GM21526 (cell line): Measurements from ENCODE around the gene E2F6.
A peak's percentile ranks its signal among the peaks of the same experiment; 100 is the strongest.

ENCODE experiments used
- ATAC-seq: cut with Tn5 transposase; IDR thresholded peaks from one replicate; pipeline ENCODE4 v1.9.1; 2021; ENCODE audit warnings: moderate library complexity; ENCODE audit not compliant: unreplicated experiment, low FRiP score

E2F6 gene

GRCh38 chr2:11465485-11466306 is at the start of gene E2F6:
Gene E2F6, minus strand, starts transcription at chr2:11466161. Its CDS starts 282 bp downstream, at chr2:11465879.
- ATAC-seq: peak; percentile 60

GRCh38 chr2:11515490-11515981 is 49.6 kb upstream of the E2F6 start:
- ATAC-seq: no peak

GRCh38 chr2:11514904-11515303 is 48.9 kb upstream of the E2F6 start:
- ATAC-seq: no peak

GRCh38 chr2:11514081-11514730 is 48.2 kb upstream of the E2F6 start:
- no peak for ATAC-seq

GRCh38 chr2:11513319-11513718 is 47.4 kb upstream of the E2F6 start:
- ATAC-seq: no peak

GRCh38 chr2:11512431-11512830 is 46.5 kb upstream of the E2F6 start:
- ATAC-seq: no peak

GRCh38 chr2:11509657-11510360 is 43.8 kb upstream of the E2F6 start:
- ATAC-seq: no peak

DNA sequence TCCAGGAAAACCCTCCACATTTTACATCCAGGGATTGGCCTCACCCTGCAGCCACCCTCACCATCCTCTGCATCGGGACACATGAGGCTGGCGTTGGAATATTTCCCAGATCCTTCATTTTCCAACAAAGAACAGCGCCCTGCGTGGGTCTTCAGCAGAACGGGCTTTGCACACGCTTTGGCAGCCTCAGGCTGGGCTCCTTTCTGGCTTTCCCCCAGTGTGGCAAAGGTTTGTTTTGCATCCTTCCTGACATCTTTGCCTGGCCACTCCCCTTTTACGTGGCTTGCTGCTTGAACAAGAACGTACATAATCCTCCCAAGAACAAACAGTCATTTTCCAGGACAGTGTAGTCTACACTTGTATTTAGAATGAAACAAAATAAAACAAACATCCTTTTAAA is 42.3 kb upstream of the E2F6 start:
- no peak for ATAC-seq

DNA sequence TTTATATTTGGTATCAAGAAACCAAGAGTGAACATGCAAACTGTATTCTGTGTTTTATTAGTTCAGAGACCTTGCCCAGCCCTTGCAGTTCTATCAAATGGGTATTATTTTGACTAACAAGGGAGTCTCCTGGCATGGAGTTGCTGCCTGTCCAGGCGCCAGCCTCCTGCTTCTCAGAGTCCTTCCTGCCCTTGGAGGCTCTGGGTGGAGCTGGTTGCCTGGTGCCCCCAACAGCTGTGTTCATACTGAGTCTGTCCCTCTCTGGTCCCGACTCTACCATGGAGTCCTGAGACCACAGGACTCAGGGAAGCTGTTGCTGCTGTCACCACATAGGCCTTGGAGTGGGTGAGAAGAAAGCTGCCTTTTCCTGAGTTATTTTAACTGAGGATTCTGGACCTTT is 41.6 kb upstream of the E2F6 start:
- no peak for ATAC-seq

- ATAC-seq: no peak
Measured at GRCh38 chr2:11506611-11506969, 40.6 kb upstream of the E2F6 start.

- ATAC-seq: no peak
Measured at GRCh38 chr2:11505652-11506610, 40.0 kb upstream of the E2F6 start.

DNA sequence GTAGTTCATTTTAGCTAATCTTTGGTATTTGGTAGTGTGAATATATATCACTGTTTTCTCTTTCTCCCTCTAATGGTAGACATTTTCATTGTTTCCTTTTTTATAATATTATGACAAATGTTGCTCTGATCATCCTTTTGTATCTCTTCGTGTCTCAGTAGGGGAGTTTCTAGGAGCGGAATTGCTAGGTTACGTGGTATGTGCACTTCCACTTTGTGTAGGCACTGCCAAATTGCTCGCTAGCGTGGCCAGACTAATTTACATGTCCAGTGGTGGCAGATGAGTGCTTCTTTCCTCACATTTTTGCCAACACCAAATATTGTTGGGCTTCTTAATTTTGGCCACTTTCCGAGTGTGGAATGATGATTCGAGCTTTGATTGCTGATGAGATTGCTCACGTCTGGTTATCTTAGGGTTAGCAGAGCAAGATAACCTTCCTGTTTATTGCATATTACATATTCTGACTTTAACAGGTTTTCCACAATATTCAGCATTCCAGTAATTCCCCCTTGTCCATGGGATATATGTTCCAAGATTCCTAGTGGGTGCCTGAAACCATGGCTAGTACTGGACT is 37.5 kb upstream of the E2F6 start:
- no peak for ATAC-seq

GRCh38 chr2:11502740-11503292 is 36.9 kb upstream of the E2F6 start:
- no peak for ATAC-seq

GRCh38 chr2:11500702-11501303 is 34.8 kb upstream of the E2F6 start:
- no peak for ATAC-seq

GRCh38 chr2:11499081-11499743 is 33.3 kb upstream of the E2F6 start:
- ATAC-seq: no peak

DNA sequence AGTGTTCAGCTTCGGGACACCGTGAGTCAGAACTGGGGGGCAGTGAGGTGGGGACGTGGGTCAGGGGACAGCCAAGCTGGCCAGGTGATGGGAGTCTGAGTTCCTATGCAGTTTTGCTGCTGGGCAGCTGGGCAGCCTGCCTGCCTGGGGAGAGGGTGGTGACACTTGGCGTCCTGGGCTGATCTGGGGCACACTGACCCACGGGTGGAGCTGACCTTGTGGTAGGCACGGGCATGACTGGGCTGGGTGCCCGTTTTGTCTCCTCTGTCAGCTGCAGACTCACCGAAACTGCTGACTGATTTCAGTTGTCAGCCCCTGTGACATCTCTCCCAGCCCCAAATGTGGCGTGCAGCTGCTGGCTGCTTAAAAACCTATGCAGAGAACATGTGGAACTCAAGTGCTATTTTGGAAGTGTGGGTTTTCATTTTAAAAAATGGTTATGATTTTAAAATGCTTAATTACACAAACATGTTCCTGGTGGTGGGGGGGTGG is 32.6 kb upstream of the E2F6 start:
- ATAC-seq: peak; percentile 92

DNA sequence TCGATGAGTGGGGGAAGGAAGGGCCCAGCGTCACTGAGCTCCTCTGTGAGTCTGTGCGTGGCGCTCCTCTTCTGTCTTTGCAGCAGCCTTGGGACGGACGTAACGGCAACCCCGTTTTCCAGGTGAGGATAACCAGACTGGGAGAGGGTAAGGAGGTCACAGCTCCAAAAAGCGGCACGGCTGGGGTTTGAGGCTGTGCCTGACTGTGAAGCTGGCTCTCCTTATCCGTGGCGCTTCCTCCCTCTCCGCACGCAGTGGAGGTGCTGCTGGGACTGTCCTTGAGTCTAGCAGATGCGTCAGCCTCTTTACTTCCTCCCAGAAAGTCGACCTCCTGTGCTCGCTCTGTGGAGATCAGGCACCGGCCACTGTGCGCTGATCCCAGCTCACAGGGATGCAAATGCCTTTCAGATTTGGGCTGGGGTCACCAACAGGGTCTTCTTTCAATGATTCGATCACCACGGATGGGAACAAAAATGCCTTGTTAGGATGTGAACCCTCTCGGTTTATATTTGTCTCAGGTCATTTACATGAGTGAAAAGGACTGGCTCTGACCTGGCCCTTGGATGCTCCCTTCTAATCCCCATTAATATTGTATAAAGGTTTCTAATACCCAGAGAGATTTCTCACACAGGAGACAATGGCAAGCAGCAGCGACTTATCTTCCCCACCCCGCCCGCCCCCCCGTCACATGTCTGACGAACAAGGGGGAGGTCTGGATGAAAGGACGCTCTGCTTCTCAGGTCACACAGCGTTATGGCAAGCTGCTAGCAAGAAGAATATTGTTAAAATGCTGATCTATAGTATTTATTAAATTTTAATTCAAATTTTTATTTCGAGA is 30.1 kb upstream of the E2F6 start:
- no peak for ATAC-seq

DNA sequence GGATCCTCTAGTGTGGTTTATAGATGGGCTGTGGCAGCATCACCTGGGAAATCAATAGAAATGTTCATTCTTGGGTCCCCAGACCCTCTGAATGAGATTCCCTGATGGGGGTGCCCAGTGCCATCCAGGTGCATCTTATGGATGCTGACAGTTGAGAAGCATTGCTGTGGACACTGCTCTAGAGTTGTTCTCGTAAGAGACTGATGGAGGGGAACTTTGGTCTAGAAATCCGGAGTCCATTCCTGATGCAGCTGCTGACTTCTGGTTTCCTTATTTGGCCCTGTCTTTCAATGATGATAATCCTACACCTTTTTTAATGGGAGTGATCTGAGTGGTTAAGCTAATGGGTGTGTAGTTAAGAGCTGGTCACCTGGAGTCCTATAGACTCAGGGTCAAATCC is 28.3 kb upstream of the E2F6 start:
- ATAC-seq: no peak
